ENCODE results near the gene PTPRT.

The PTPRT gene

GRCh38 chr20:42974347-42974746, 215.4 kb downstream of the PTPRT start:
- DNase-seq (ENCODE audit: low spot score), result no peak

- DNase-seq (ENCODE audit: low spot score), result no peak
Observed at GRCh38 chr20:42972591-42972990, 217.1 kb downstream of the PTPRT start.

- DNase-seq (ENCODE audit: low spot score), result no peak
Observed at GRCh38 chr20:42968746-42969145, 221.0 kb downstream of the PTPRT start.

- DNase-seq (ENCODE audit: low spot score), result no peak
Observed at GRCh38 chr20:42963796-42964195, 225.9 kb downstream of the PTPRT start.

GRCh38 chr20:42961771-42962170, 227.9 kb downstream of the PTPRT start:
- no peak for DNase-seq (ENCODE audit: low spot score)

- DNase-seq (ENCODE audit: low spot score), result no peak
Observed at GRCh38 chr20:42959996-42960395, 229.7 kb downstream of the PTPRT start.

- no peak for DNase-seq (ENCODE audit: low spot score)
Observed at GRCh38 chr20:42958367-42959069, 231.2 kb downstream of the PTPRT start.

- no peak for DNase-seq (ENCODE audit: low spot score)
Observed at GRCh38 chr20:42957704-42958095, 232.0 kb downstream of the PTPRT start.

- no peak for DNase-seq (ENCODE audit: low spot score)
Observed at GRCh38 chr20:42957018-42957703, 232.5 kb downstream of the PTPRT start.

GRCh38 chr20:42955713-42956112, 234.0 kb downstream of the PTPRT start:
- no peak for DNase-seq (ENCODE audit: low spot score)

- DNase-seq (ENCODE audit: low spot score), result no peak
Observed at GRCh38 chr20:42954951-42955350, 234.8 kb downstream of the PTPRT start.

GRCh38 chr20:42949950-42950349, 239.8 kb downstream of the PTPRT start:
- no peak for DNase-seq (ENCODE audit: low spot score)

GRCh38 chr20:42945234-42945994, 244.3 kb downstream of the PTPRT start:
- peak; percentile 65 for DNase-seq (ENCODE audit: low spot score)

GRCh38 chr20:42941629-42942028, 248.1 kb downstream of the PTPRT start:
- DNase-seq (ENCODE audit: low spot score), result no peak

GRCh38 chr20:42938441-42939205, 251.1 kb downstream of the PTPRT start:
- no peak for DNase-seq (ENCODE audit: low spot score)

- DNase-seq (ENCODE audit: low spot score), result no peak
Observed at GRCh38 chr20:42936482-42936881, 253.2 kb downstream of the PTPRT start.

GRCh38 chr20:42924215-42924614, 265.5 kb downstream of the PTPRT start:
- no peak for DNase-seq (ENCODE audit: low spot score)

GRCh38 chr20:42923348-42923918, 266.3 kb downstream of the PTPRT start:
- no peak for DNase-seq (ENCODE audit: low spot score)

GRCh38 chr20:42920776-42921175, 268.9 kb downstream of the PTPRT start:
- DNase-seq (ENCODE audit: low spot score), result no peak

GRCh38 chr20:42919316-42919715, 270.4 kb downstream of the PTPRT start:
- DNase-seq (ENCODE audit: low spot score), result no peak

- DNase-seq (ENCODE audit: low spot score), result no peak
Observed at GRCh38 chr20:42915081-42915480, 274.6 kb downstream of the PTPRT start.

GRCh38 chr20:42914302-42914701, 275.4 kb downstream of the PTPRT start:
- DNase-seq (ENCODE audit: low spot score), result no peak
